GM21619 (cell line): ENCODE data around the gene WDR90.
A peak's percentile ranks its signal among the peaks of the same experiment; 100 is the strongest.

Experiments used
- ATAC-seq: cut with Tn5 transposase; IDR thresholded peaks from one replicate; pipeline ENCODE4 v1.9.1; 2021; ENCODE audit not compliant: unreplicated experiment

WDR90 gene

GRCh38 chr16:625977-626765, 23.0 kb upstream of the WDR90 start:
- no peak for ATAC-seq

GRCh38 chr16:626787-627453, 22.2 kb upstream of the WDR90 start:
- ATAC-seq = no peak

DNA sequence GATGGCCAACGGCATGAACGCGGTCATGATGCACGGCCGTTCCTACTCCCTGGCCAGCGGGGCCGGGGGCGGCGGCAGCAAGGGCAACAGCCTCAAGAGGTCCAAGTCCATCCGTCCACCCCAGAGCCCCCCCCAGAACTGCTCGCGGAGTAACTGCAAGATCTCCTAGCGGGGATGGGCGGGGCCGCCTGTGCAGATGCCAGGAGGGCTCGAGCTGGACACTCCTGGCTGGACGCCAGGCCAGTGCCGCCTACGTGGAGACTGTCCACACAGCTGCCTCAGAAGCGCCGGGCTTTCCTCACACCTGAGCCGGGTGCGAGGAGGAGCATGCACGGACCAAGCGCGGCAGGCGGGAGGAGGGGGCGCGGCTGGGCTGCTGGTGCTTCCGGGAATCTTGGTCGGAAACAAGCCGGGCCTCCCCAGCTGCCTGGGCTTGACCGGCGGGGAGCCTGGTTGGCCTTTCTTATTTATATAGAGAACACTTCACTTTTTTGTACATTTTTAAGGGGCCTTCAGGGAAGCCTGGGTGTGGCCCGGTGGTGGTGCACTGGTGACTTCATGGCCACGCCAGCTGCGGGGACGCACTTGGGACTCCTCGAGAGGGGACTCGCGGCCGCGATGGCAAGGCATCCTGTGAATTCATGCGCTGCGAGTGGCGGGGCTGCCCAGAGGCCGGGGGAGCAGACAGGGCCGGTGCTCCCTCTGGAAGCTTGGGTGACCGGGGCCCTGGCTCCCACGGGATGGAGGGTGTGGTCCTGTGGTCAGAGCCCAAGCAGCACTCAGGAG, 21.5 kb upstream of the WDR90 start:
- ATAC-seq = no peak

GRCh38 chr16:628321-629061, 20.7 kb upstream of the WDR90 start:
- ATAC-seq = no peak

DNA sequence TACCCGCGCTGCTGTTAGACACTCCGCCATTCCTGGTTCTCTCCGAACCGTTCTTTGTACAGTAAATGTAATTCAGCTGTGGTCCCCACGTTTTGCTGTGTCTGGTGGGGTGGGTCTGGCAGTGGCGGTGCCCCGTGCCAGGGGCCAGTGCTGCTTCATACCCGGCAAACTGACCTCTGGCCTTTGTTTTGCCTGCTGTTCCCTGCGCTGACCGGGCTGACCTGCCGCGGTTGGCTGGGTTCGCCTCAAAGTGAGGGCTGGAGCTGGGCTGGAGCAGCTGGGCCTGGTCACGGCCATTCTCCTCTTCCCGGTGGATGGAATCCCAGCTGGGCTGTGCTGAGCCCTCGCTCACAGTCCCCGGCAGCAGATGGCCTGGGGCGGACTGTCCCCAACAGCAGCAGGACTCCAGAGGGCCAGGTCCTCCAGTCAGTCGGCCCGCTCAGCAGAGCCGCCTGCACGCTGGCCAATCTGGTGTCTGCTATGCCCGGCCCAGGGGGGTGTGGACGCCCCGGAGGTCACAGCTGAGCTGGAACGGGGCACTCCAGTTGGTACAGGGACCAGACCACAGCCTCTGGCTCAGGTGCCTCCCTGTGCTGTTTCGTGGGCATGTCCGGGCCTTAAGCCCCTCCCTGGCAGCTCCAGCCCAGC, 19.9 kb upstream of the WDR90 start:
- no peak for ATAC-seq

DNA sequence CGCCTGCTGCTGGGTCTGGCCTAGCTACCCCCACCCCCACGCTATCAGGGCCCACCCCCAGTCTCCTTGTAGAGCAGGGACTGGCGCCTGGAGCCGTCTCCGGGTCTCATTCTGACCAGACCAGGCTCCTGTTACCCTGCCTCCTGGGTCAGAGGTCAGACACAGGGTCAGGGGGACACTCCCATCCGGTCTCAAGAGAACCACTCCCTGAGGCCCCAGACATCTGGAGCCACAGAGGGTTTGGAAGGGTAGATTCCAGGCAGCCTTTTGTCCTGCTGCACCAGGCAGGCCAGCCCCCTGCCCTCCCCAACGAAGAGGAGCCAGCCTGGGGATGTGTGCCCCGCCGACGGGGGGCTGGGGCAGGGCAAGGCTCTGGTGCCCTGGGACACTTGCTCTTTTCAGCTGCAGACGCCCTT, 19.3 kb upstream of the WDR90 start:
- no peak for ATAC-seq

DNA sequence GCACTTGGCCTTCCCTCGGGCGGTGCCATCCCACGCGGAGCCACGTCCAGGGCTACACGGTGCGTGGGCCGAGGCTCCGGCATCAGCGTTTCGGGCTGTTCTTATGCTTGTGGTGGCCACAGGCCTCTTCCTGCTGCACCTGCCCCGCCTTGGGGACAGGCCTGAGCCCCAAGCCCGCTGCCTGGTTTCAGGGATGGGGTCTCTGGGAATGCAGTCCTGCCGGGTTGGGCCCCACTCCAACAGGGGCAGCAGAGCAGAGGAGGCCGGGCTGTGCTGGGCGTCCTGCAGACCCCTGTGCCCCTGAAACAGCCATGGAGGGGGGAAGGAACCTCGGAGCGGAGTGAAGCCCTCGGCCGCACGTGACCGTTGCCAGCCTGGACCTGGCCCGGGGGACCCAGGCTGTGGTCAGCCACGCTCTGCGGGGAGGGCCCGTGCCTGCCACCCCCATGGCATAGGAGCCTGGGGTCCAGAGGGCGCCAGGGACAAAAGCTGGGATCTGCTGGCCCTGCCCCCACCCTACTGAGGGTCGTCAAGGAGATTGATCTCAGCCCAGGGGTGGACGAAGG, 18.8 kb upstream of the WDR90 start:
- no peak for ATAC-seq

GRCh38 chr16:630815-631405, 18.3 kb upstream of the WDR90 start, which contains the start of gene WFIKKN1:
Gene WFIKKN1 (plus strand): TSS chr16:630985. CDS start chr16:631254, 269 bp downstream.
- ATAC-seq = no peak

DNA sequence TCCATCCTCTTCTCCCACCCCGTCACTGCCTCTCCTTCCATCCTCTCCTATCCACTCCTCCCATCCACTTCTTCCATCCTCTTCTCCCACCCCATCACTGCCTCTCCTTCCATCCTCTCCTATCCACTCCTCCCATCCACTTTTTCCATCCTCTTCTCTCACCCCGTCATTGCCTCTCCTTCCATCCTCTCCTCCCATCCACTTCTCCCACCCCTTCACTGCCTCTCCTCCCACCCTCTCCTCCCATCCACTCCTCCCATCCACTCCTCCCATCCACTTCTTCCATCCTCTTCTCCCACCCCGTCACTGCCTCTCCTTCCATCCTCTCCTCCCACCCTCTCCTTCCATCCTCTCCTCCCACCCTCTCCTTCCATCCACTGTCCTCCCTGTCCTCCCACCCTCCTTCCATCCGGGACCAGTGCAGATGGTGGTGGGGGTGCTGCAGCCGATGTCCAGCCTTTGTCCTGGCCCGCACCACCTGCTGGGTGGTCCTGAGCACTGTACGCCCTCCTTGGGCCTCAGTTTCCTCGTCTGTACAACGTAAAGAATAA, 17.3 kb upstream of the WDR90 start:
- ATAC-seq = no peak

DNA sequence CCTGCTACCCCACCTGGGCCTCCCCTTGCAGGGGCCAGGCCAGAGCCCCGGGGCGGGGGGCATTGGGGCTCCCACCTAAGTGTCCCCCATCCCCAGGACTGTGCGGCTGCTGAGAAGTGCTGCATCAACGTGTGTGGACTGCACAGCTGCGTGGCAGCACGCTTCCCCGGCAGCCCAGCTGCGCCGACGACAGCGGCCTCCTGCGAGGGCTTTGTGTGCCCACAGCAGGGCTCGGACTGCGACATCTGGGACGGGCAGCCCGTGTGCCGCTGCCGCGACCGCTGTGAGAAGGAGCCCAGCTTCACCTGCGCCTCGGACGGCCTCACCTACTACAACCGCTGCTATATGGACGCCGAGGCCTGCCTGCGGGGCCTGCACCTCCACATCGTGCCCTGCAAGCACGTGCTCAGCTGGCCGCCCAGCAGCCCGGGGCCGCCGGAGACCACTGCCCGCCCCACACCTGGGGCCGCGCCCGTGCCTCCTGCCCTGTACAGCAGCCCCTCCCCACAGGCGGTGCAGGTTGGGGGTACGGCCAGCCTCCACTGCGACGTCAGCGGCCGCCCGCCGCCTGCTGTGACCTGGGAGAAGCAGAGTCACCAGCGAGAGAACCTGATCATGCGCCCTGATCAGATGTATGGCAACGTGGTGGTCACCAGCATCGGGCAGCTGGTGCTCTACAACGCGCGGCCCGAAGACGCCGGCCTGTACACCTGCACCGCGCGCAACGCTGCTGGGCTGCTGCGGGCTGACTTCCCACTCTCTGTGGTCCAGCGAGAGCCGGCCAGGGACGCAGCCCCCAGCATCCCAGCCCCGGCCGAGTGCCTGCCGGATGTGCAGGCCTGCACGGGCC, 16.5 kb upstream of the WDR90 start:
- no peak for ATAC-seq

DNA sequence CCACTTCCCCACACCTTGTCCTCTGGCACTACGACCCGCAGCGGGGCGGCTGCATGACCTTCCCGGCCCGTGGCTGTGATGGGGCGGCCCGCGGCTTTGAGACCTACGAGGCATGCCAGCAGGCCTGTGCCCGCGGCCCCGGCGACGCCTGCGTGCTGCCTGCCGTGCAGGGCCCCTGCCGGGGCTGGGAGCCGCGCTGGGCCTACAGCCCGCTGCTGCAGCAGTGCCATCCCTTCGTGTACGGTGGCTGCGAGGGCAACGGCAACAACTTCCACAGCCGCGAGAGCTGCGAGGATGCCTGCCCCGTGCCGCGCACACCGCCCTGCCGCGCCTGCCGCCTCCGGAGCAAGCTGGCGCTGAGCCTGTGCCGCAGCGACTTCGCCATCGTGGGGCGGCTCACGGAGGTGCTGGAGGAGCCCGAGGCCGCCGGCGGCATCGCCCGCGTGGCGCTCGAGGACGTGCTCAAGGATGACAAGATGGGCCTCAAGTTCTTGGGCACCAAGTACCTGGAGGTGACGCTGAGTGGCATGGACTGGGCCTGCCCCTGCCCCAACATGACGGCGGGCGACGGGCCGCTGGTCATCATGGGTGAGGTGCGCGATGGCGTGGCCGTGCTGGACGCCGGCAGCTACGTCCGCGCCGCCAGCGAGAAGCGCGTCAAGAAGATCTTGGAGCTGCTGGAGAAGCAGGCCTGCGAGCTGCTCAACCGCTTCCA, 15.7 kb upstream of the WDR90 start:
- ATAC-seq = no peak

- no peak for ATAC-seq
These were observed 15.0 kb upstream of the WDR90 start for GRCh38 chr16:634051-634670.

- no peak for ATAC-seq
These were observed 14.2 kb upstream of the WDR90 start for GRCh38 chr16:634996-635395.

GRCh38 chr16:635573-636205, 13.5 kb upstream of the WDR90 start:
- peak; percentile 12 for ATAC-seq

DNA sequence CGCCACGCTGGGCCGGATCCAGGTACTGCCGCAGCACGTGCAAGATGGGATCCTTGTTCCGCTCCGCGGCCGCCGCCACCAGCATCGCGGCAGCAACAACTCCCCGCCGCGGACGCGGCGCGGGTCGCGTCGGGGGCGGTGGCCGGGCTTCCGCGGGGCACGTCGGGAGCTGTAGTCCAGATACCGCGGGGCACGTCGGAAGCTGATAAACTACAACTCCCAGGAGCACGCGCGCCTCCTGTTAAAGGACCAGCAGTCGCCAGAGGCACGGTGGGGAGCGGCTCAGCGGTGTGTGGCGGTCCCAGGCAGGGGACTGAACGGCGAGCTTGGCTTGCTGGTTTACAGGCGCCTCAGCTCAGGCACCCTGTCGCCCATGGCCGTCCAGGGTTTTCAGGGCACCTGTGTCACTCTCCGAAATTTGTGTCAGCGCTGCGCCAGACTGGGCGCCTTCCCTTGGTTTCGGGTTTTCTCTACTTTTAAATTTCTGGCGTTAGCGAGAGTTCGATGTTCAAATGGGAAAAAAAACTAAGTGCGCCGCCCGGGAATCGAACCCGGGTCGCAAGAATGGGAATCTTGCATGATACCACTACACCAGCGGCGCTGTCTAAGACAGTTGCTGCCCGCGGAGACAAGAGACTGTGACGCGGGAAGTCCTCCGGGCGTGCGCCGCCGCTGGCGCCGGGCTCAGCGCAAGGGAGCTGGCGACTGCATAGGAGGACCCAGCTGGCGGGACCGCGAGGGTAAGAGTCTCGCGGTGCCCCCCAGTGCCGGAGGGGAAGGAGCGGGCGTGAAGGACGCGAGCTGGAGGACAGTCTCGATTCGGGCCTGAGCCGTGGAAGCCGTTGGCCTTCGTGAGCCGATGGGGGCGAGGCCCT, 12.7 kb upstream of the WDR90 start, which contains the start of gene METTL26:
METTL26 (minus strand) TSS at position 100 of the 875 bp plus-strand sequence; CDS start at position 85, 15 bp downstream.
- peak; percentile 69 for ATAC-seq
